PC-9 (cell line): ENCODE measurements around the gene ZNF598.

ENCODE experiments used
- CTCF ChIP-seq: fragments of 200-600 bp; sonication (generic); conservative IDR thresholded peaks from 2 replicates; pipeline ENCODE4 v1.6.1; 2017; ENCODE audit warnings: mixed run types, antibody characterized with exemption, mild to moderate bottlenecking, moderate library complexity
- EZH2 ChIP-seq: fragments of 200-600 bp; sonication (generic); IDR thresholded peaks from 2 replicates; pipeline ENCODE4 v1.8.0; 2017; ENCODE audit warnings: antibody characterized with exemption, low read depth

GRCh38 chr16:2019518-2019920 is 9.9 kb upstream of the ZNF598 start, which contains the start of gene NPW:
- no peak for TF ChIP-seq CTCF
- no peak for TF ChIP-seq EZH2
